ENCODE measurements around the gene NDST4. TPM values are rescaled to one million over a fixed set of nuclear protein-coding genes. Genes with fewer than 3 reads are reported as not detected.

NDST4 gene
- polyA plus RNA-seq, 2 of the 4 experiments (the other 2 are of a cell fraction), result 0.04 TPM; not detected in 1

GRCh38 chr4:114998316-114998715 lies 115.1 kb downstream of the NDST4 start:
- no peak for FAIRE-seq

More at GRCh38 chr4:114998316-114998715, 115.1 kb downstream of the NDST4 start:
- Histone ChIP-seq H3K27ac (no peak overlapping the region), H3K4me2 (no peak overlapping the region), H3K4me3 (no peak overlapping the region), H3K4me1 (no peaks in the 10 kb centered on the region), H3K9me3 (no peaks in the 10 kb centered on the region)
- TF ChIP-seq POLR2AphosphoS2 (conservative IDR thresholded peaks at IDR 0.05; ENCODE audit: low read length), result no peak
- no peak for TF ChIP-seq ELK1 (IDR thresholded peaks at IDR 0.05; ENCODE audit: low read depth, low read length)
- no peak for TF ChIP-seq MAX (IDR thresholded peaks at IDR 0.05)
- no peak for TF ChIP-seq CBX8 (IDR thresholded peaks at IDR 0.05)
- no peak for TF ChIP-seq POLR2A (IDR thresholded peaks at IDR 0.05; ENCODE audit: low read length)
- no peak for TF ChIP-seq TP53 (CRISPR knock-in tag; IDR thresholded peaks at IDR 0.05)
- TF ChIP-seq MYC (IDR thresholded peaks at IDR 0.05; ENCODE audit: borderline replicate concordance, low read length), result no peak
- TF ChIP-seq CTCF (IDR thresholded peaks at IDR 0.05), result no peak
- TF ChIP-seq MAFK (IDR thresholded peaks at IDR 0.05; ENCODE audit: partially characterized antibody), result no peak
- no peak for TF ChIP-seq CHD2 (IDR thresholded peaks at IDR 0.05; ENCODE audit: low read length, partially characterized antibody)
- no peak for TF ChIP-seq CHD4 (IDR thresholded peaks at IDR 0.05; ENCODE audit: borderline replicate concordance)
- no peak for TF ChIP-seq SREBF2 (IDR thresholded peaks at IDR 0.05)
- no peak for TF ChIP-seq HOXB13 (CRISPR knock-in tag; IDR thresholded peaks at IDR 0.05; ENCODE audit: low read depth)
- no peak for TF ChIP-seq HOXA7 (CRISPR knock-in tag; IDR thresholded peaks at IDR 0.05)
- TF ChIP-seq REST (IDR thresholded peaks at IDR 0.05), result no peak
- no peak for TF ChIP-seq ZC3H11A (IDR thresholded peaks at IDR 0.05)
- TF ChIP-seq PHF8 (IDR thresholded peaks at IDR 0.05; ENCODE audit: borderline replicate concordance, low read depth), result no peak
- no peak for TF ChIP-seq ZFP36 (IDR thresholded peaks at IDR 0.05; ENCODE audit: borderline replicate concordance, partially characterized antibody)
- no peak for TF ChIP-seq JUNB (IDR thresholded peaks at IDR 0.05)
- POLR2A ChIA-PET, result no interaction called here
- DNase-seq (ENCODE audit: low read depth in 1 of 2, low spot score in 1 of 2) (no peak), ATAC-seq (no peak)
- CTCF ChIA-PET, result no interaction called here
